BLaER1 (cell line): ENCODE results near the gene TBC1D2.

Source experiments
- H3K27ac ChIP-seq: shearing (Covaris generic); formaldehyde crosslinking; 2 replicates; pipeline ENCODE4 v1.8.1; 2022
- H3K27me3 ChIP-seq: shearing (Covaris generic); formaldehyde crosslinking; 2 replicates; pipeline ENCODE4 v1.8.1; 2022
- H3K36me3 ChIP-seq: shearing (Covaris generic); formaldehyde crosslinking; 2 replicates; pipeline ENCODE4 v1.8.1; 2022
- H3K4me1 ChIP-seq: shearing (Covaris generic); formaldehyde crosslinking; 2 replicates; pipeline ENCODE4 v1.8.1; 2022
- H3K4me2 ChIP-seq: shearing (Covaris generic); formaldehyde crosslinking; 2 replicates; pipeline ENCODE4 v1.8.1; 2022
- H3K4me3 ChIP-seq: shearing (Covaris generic); formaldehyde crosslinking; 2 replicates; pipeline ENCODE4 v1.8.1; 2022
- H3K9ac ChIP-seq: shearing (Covaris generic); formaldehyde crosslinking; 2 replicates; pipeline ENCODE4 v1.8.1; 2022
- H3K9me3 ChIP-seq: shearing (Covaris generic); formaldehyde crosslinking; 2 replicates; pipeline ENCODE4 v1.8.1; 2022
- H4K20me1 ChIP-seq: shearing (Covaris generic); formaldehyde crosslinking; 2 replicates; pipeline ENCODE4 v1.8.1; 2022
- Cebpa-rat ChIP-seq: shearing (Covaris generic); IDR thresholded peaks from 2 replicates; pipeline ENCODE4 v1.8.1; 2022

Gene TBC1D2

DNA sequence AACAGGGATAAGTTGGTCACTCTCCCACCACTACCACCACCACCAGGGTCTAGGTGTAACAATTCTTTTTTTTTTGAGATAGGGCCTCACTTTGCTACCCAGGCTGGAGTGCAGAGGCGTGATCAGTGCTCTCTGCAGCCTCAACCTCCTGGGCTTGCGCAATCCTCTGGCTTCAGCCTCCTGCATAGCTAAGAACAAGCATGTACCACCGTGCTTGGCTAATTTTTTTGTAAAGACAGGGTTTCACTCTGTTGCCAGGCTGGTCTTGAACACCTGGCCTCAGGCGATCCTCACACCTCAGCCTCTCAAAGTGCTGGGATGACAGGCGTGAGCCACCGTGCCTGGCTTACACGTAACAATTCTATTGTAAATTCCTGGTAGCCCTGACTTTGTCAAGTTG lies 90.5 kb downstream of the TBC1D2 start:
- Histone ChIP-seq H4K20me1 (no peaks in the 10 kb centered on the region), H3K4me2 (no peak overlapping the region), H3K27me3 (no peaks in the 10 kb centered on the region), H3K4me1 (peaks cover 25% of the 10 kb centered on the region), H3K9ac (no peak overlapping the region), H3K27ac (no peak overlapping the region), H3K36me3 (no peaks in the 10 kb centered on the region), H3K4me3 (no peak overlapping the region), H3K9me3 (no peaks in the 10 kb centered on the region)
- peak; percentile 73 for TF ChIP-seq Cebpa-rat

GRCh38 chr9:98162613-98163012 lies 92.8 kb downstream of the TBC1D2 start:
- no peaks in the 10 kb centered on the region for H3K9me3 ChIP-seq
- no peak for TF ChIP-seq Cebpa-rat
- no peaks in the 10 kb centered on the region for H3K36me3 ChIP-seq
- peaks cover 8% of the 10 kb centered on the region; the same call in 1 of the 2 replicates for H3K4me1 ChIP-seq
- no peaks in the 10 kb centered on the region for H3K27me3 ChIP-seq
- H3K4me3 ChIP-seq = no peak overlapping the region
- no peaks in the 10 kb centered on the region for H4K20me1 ChIP-seq
- no peak overlapping the region for H3K27ac ChIP-seq
- no peak overlapping the region for H3K4me2 ChIP-seq
- no peak overlapping the region for H3K9ac ChIP-seq

- no peak for TF ChIP-seq Cebpa-rat
- Histone ChIP-seq H3K4me1 (peaks cover 8% of the 10 kb centered on the region; the same call in 1 of the 2 replicates), H3K27me3 (no peaks in the 10 kb centered on the region), H3K27ac (no peak overlapping the region), H3K9me3 (no peaks in the 10 kb centered on the region), H3K36me3 (no peaks in the 10 kb centered on the region), H3K4me3 (no peak overlapping the region), H3K9ac (no peak overlapping the region), H4K20me1 (no peaks in the 10 kb centered on the region), H3K4me2 (no peak overlapping the region)
These were observed 93.6 kb downstream of the TBC1D2 start for GRCh38 chr9:98161851-98162250.

DNA sequence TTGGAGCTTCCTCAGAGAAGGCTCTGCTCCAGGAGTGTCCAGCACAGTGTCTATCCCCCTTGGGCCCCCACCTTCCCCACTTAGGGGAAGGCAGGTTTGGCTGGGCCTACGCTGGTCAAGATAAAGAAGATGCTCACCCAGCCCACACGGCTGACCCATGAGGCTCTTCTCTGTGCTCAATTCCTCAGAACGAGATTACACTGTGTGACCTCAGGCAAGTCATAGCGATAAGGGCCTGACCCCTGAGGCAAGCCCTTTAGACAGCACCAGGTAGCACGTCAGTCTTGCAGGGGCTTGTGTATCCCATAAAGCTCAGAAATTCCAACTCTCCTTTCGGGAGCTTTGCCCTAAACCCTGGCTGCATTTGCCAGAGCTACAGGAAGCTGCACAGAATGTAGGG lies 95.7 kb downstream of the TBC1D2 start:
- Histone ChIP-seq H3K4me3 (no peak overlapping the region), H3K9me3 (no peaks in the 10 kb centered on the region), H3K9ac (no peak overlapping the region), H3K4me1 (peaks cover 8% of the 10 kb centered on the region; the same call in 1 of the 2 replicates), H3K27ac (no peak overlapping the region), H3K4me2 (no peak overlapping the region), H4K20me1 (no peaks in the 10 kb centered on the region), H3K27me3 (no peaks in the 10 kb centered on the region), H3K36me3 (no peaks in the 10 kb centered on the region)
- TF ChIP-seq Cebpa-rat = no peak

DNA sequence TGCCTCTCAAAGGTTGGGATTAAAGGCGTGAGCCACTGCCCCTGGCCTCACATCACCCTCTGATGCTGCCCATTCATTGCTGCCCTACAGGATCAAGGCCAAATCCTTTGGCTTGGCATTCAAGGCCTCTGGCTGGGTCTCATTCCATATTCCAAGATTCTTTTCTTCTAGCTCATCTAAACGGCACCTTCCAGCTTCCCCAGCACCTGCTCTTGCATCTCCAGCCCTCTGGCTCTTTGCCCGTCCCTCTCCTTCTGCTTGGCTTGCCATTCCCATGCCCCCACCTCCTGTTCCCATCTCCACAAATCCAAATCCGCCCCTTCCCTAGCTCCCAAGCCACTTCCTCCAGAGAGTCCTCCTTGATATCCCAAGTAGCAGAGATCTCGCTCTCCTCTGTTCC lies 96.1 kb downstream of the TBC1D2 start:
- TF ChIP-seq Cebpa-rat = no peak
- Histone ChIP-seq H3K4me2 (no peak overlapping the region), H3K27me3 (no peaks in the 10 kb centered on the region), H3K9ac (no peak overlapping the region), H3K9me3 (no peaks in the 10 kb centered on the region), H3K4me3 (no peak overlapping the region), H4K20me1 (no peaks in the 10 kb centered on the region), H3K4me1 (peaks cover 8% of the 10 kb centered on the region; the same call in 1 of the 2 replicates), H3K36me3 (no peaks in the 10 kb centered on the region), H3K27ac (no peak overlapping the region)

DNA sequence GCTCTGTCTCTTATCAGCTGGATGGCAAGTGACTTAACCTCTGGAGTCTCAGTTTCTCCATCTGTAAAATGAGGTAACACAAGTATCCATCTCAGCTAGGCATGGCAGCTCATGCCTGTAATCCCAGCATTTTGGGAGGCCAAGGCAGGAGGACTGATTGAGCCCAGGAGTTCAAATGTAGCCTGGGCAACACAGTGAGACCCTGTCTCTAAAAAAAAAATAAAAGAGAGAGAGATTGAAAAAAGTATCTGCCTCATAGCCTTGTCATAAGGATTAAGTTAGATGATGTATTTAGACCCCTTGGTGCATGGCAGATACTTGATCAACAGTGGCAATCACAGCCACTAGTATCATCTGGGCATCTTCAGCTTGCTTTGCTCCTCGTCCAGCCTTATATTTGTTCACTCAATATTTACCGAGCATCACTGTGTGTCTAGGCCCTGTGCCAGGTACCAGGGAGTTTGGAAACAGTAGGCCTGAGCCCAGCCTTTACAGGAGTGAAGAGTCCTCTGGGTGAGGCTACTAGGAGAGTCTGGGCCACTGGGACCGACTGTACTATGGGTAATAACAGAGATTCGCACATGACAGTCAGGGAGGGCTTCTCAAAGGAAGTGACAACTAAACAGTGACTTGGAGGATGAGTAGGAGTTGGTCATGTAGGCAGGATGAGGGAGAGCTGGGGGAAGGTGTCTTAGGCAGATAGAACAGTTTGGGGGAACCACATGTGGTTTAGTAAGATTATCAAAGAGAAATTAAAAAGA lies 97.2 kb downstream of the TBC1D2 start:
- H3K4me2 ChIP-seq = no peak overlapping the region
- H3K9me3 ChIP-seq = no peaks in the 10 kb centered on the region
- peaks cover 8% of the 10 kb centered on the region; the same call in 1 of the 2 replicates for H3K4me1 ChIP-seq
- no peak overlapping the region for H3K9ac ChIP-seq
- no peaks in the 10 kb centered on the region for H3K27me3 ChIP-seq
- no peaks in the 10 kb centered on the region for H4K20me1 ChIP-seq
- no peaks in the 10 kb centered on the region for H3K36me3 ChIP-seq
- no peak overlapping the region for H3K4me3 ChIP-seq
- no peak for TF ChIP-seq Cebpa-rat
- H3K27ac ChIP-seq = no peak overlapping the region

- no peak overlapping the region for H3K4me2 ChIP-seq
- H4K20me1 ChIP-seq = no peaks in the 10 kb centered on the region
- H3K9me3 ChIP-seq = no peaks in the 10 kb centered on the region
- H3K27ac ChIP-seq = no peak overlapping the region
- no peak overlapping the region for H3K4me3 ChIP-seq
- H3K36me3 ChIP-seq = no peaks in the 10 kb centered on the region
- H3K4me1 ChIP-seq = peaks cover 2% of the 10 kb centered on the region; the same call in 1 of the 2 replicates
- TF ChIP-seq Cebpa-rat = no peak
- no peak overlapping the region for H3K9ac ChIP-seq
- H3K27me3 ChIP-seq = no peaks in the 10 kb centered on the region
These were observed 98.1 kb downstream of the TBC1D2 start for GRCh38 chr9:98157372-98157771.

GRCh38 chr9:98154678-98155077 lies 100.8 kb downstream of the TBC1D2 start:
- no peak overlapping the region for H3K9ac ChIP-seq
- H3K9me3 ChIP-seq = no peaks in the 10 kb centered on the region
- no peaks in the 10 kb centered on the region for H3K36me3 ChIP-seq
- H3K27ac ChIP-seq = no peak overlapping the region
- no peak for TF ChIP-seq Cebpa-rat
- H3K4me2 ChIP-seq = no peak overlapping the region
- no peaks in the 10 kb centered on the region for H4K20me1 ChIP-seq
- no peaks in the 10 kb centered on the region for H3K27me3 ChIP-seq
- no peaks in the 10 kb centered on the region for H3K4me1 ChIP-seq
- no peak overlapping the region for H3K4me3 ChIP-seq

DNA sequence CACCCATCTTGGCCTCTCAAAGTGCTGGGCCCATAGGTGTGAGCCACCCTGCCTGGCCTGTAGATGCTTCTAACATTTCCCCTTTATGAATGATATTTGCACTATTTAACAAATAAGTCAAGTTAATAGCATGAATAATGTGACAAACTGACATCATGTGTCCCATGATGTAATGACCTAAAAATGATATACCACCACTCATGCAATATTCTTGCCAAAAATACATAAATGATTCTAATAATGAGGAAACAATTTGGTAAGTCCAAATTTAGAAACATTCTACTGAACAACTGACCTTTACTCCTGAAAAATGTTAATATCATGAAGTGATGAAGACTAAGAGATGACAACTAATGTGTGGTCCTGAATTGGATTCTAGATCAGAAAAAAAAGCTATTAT lies 102.9 kb downstream of the TBC1D2 start:
- Histone ChIP-seq H3K4me2 (no peak overlapping the region), H3K9me3 (no peaks in the 10 kb centered on the region), H3K27me3 (no peaks in the 10 kb centered on the region), H3K9ac (no peak overlapping the region), H4K20me1 (no peaks in the 10 kb centered on the region), H3K4me1 (no peaks in the 10 kb centered on the region), H3K4me3 (no peak overlapping the region), H3K27ac (no peak overlapping the region), H3K36me3 (no peaks in the 10 kb centered on the region)
- TF ChIP-seq Cebpa-rat = no peak

DNA sequence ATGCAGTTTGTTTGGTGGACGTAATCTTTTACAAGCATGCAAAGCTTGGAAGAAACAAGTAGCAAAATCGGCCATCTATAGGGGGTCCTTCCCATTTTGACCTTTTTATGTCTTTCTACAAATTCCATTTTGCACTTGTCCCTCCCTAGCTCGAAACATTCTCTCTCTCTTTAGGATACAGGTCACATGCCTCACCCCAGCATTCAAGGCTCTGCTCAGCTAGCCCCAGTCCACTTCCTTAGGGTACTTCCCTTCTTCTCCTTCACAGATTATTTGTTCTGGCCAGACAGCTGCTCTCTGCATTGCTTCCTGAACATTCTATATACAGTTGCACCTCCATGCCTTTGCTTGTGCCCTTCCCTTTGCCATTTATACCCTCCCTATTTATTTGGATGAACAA lies 104.7 kb downstream of the TBC1D2 start:
- no peak overlapping the region for H3K27ac ChIP-seq
- peaks cover 9% of the 10 kb centered on the region for H3K4me1 ChIP-seq
- no peak overlapping the region for H3K4me3 ChIP-seq
- no peak for TF ChIP-seq Cebpa-rat
- no peak overlapping the region for H3K9ac ChIP-seq
- no peak overlapping the region for H3K4me2 ChIP-seq
- no peaks in the 10 kb centered on the region for H3K27me3 ChIP-seq
- H3K36me3 ChIP-seq = no peaks in the 10 kb centered on the region
- no peaks in the 10 kb centered on the region for H3K9me3 ChIP-seq
- no peaks in the 10 kb centered on the region for H4K20me1 ChIP-seq
